Parathyroid adenoma (tissue), 2 donors: Measurements from ENCODE around the gene LAMP5.

Experiments
- H2AFZ ChIP-seq: fragments of 300-600 bp; sonication (generic); one replicate; pipeline ENCODE4 v1.7.0; 2017; ENCODE audit warnings: antibody characterized with exemption, mild to moderate bottlenecking
- H3K27ac ChIP-seq: fragments of 300-600 bp; sonication (generic); one replicate; pipeline ENCODE4 v1.7.0; 2017
- H3K27me3 ChIP-seq: fragments of 300-600 bp; sonication (generic); one replicate; pipeline ENCODE4 v1.7.0; 2017; ENCODE audit warnings: low read length; ENCODE audit not compliant: control insufficient read depth, insufficient read depth
- H3K36me3 ChIP-seq: fragments of 300-600 bp; sonication (generic); one replicate; pipeline ENCODE4 v1.7.0; 2017; ENCODE audit warnings: low read length; ENCODE audit not compliant: control insufficient read depth, insufficient read depth
- H3K4me1 ChIP-seq: fragments of 300-600 bp; sonication (generic); one replicate; pipeline ENCODE4 v1.7.0; 2017; ENCODE audit warnings: control low read depth
- H3K4me2 ChIP-seq: fragments of 300-600 bp; sonication (generic); one replicate; pipeline ENCODE4 v1.7.0; 2017; ENCODE audit warnings: low read length
- H3K4me3 ChIP-seq: fragments of 300-600 bp; sonication (generic); one replicate; pipeline ENCODE4 v1.7.0; 2017; ENCODE audit warnings: low read depth, low read length
- H3K79me2 ChIP-seq: fragments of 300-600 bp; sonication (generic); one replicate; pipeline ENCODE4 v1.7.0; 2017; ENCODE audit warnings: control low read depth
- H3K9ac ChIP-seq: fragments of 300-600 bp; sonication (generic); one replicate; pipeline ENCODE4 v1.7.0; 2017; ENCODE audit warnings: mild to moderate bottlenecking
- H3K9me3 ChIP-seq: fragments of 300-600 bp; sonication (generic); one replicate; pipeline ENCODE4 v1.7.0; 2017; ENCODE audit warnings: low read length; ENCODE audit not compliant: control insufficient read depth
- CTCF ChIP-seq: fragments of 300-600 bp; sonication (generic); IDR thresholded peaks from one replicate; pipeline ENCODE4 v1.7.0; 2017; ENCODE audit warnings: antibody characterized with exemption, mild to moderate bottlenecking
- donor health status: primary hyperparathyroidism.

LAMP5 gene

GRCh38 chr20:9496155-9496554 is 18.2 kb upstream of the LAMP5 start:
- H3K4me2 ChIP-seq: no peak overlapping the region
- H3K9ac ChIP-seq: no peak overlapping the region
- H3K36me3 ChIP-seq: no peaks in the 10 kb centered on the region
- H2AFZ ChIP-seq: no peak overlapping the region
- H3K27me3 ChIP-seq: no peaks in the 10 kb centered on the region
- H3K4me3 ChIP-seq: no peak overlapping the region
- H3K79me2 ChIP-seq: no peaks in the 10 kb centered on the region
- H3K9me3 ChIP-seq: no peaks in the 10 kb centered on the region
- no peaks in the 10 kb centered on the region for H3K4me1 ChIP-seq
- H3K27ac ChIP-seq: no peak overlapping the region
- no peak for TF ChIP-seq CTCF

- H3K9me3 ChIP-seq: no peaks in the 10 kb centered on the region
- no peak for TF ChIP-seq CTCF
- H3K36me3 ChIP-seq: no peaks in the 10 kb centered on the region
- no peak overlapping the region for H3K4me3 ChIP-seq
- H3K79me2 ChIP-seq: no peaks in the 10 kb centered on the region
- no peak overlapping the region for H3K27ac ChIP-seq
- H3K4me1 ChIP-seq: no peaks in the 10 kb centered on the region
- no peaks in the 10 kb centered on the region for H3K27me3 ChIP-seq
- no peak overlapping the region for H3K9ac ChIP-seq
- no peak overlapping the region for H2AFZ ChIP-seq
- no peak overlapping the region for H3K4me2 ChIP-seq
These were observed 16.1 kb upstream of the LAMP5 start for GRCh38 chr20:9498322-9498721.

- no peak overlapping the region for H3K9ac ChIP-seq
- no peak overlapping the region for H3K4me3 ChIP-seq
- H3K36me3 ChIP-seq: no peaks in the 10 kb centered on the region
- no peak overlapping the region for H3K27ac ChIP-seq
- no peak overlapping the region for H3K4me2 ChIP-seq
- no peak for TF ChIP-seq CTCF
- no peaks in the 10 kb centered on the region for H3K9me3 ChIP-seq
- H2AFZ ChIP-seq: no peak overlapping the region
- no peaks in the 10 kb centered on the region for H3K27me3 ChIP-seq
- H3K79me2 ChIP-seq: no peaks in the 10 kb centered on the region
- H3K4me1 ChIP-seq: no peaks in the 10 kb centered on the region
These were observed 15.1 kb upstream of the LAMP5 start for GRCh38 chr20:9499126-9499899.

- no peak for TF ChIP-seq CTCF
- no peaks in the 10 kb centered on the region for H3K4me1 ChIP-seq
- no peaks in the 10 kb centered on the region for H3K9me3 ChIP-seq
- H3K79me2 ChIP-seq: no peaks in the 10 kb centered on the region
- H3K4me2 ChIP-seq: no peak overlapping the region
- no peak overlapping the region for H3K9ac ChIP-seq
- H3K4me3 ChIP-seq: no peak overlapping the region
- H3K27me3 ChIP-seq: no peaks in the 10 kb centered on the region
- no peaks in the 10 kb centered on the region for H3K36me3 ChIP-seq
- no peak overlapping the region for H2AFZ ChIP-seq
- H3K27ac ChIP-seq: no peak overlapping the region
These were observed 14.3 kb upstream of the LAMP5 start for GRCh38 chr20:9500121-9500520.

- H3K36me3 ChIP-seq: no peaks in the 10 kb centered on the region
- H3K27ac ChIP-seq: no peak overlapping the region
- H3K79me2 ChIP-seq: no peaks in the 10 kb centered on the region
- H3K9me3 ChIP-seq: no peaks in the 10 kb centered on the region
- no peak overlapping the region for H3K4me3 ChIP-seq
- no peak overlapping the region for H3K9ac ChIP-seq
- no peak overlapping the region for H2AFZ ChIP-seq
- H3K27me3 ChIP-seq: no peaks in the 10 kb centered on the region
- no peak for TF ChIP-seq CTCF
- H3K4me1 ChIP-seq: no peaks in the 10 kb centered on the region
- H3K4me2 ChIP-seq: no peak overlapping the region
These were observed 12.9 kb upstream of the LAMP5 start for GRCh38 chr20:9501473-9501872.
